HG03095 (cell line): Measurements from ENCODE around the gene RPS27L.
"Not testable (repeated sequence)": the region's sequence is repeated elsewhere in the genome, so short reads cannot be mapped to it uniquely, and the experiment has no call there.

Source experiments
- ATAC-seq: cut with Tn5 transposase; IDR thresholded peaks from one replicate; pipeline ENCODE4 v1.9.1; 2021; ENCODE audit warnings: moderate library complexity; ENCODE audit not compliant: unreplicated experiment

RPS27L gene

GRCh38 chr15:63145426-63145825 lies 11.9 kb downstream of the RPS27L start:
- ATAC-seq: no peak

GRCh38 chr15:63140936-63141335 lies 16.3 kb downstream of the RPS27L start:
- ATAC-seq: no peak

DNA sequence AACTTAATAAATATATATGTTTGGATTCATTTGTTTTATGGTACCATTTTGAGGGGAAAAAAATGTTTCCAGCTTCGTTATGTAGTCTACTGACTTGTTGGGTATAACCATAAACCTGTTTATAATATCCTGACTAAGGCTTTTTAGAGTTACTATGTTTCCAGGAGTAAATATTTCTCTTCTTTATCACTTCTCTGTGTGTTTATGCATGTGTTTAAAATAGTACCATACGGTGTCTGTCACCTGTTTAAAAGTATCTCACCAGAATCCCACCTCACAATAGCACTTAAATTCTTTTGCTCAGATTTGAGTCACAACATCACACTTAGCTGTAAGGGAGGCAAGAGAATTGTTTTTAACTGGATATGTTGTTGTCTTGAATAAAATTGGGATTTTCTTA lies 20.5 kb downstream of the RPS27L start:
- no peak for ATAC-seq

GRCh38 chr15:63135804-63136203 lies 21.5 kb downstream of the RPS27L start:
- ATAC-seq: no peak

DNA sequence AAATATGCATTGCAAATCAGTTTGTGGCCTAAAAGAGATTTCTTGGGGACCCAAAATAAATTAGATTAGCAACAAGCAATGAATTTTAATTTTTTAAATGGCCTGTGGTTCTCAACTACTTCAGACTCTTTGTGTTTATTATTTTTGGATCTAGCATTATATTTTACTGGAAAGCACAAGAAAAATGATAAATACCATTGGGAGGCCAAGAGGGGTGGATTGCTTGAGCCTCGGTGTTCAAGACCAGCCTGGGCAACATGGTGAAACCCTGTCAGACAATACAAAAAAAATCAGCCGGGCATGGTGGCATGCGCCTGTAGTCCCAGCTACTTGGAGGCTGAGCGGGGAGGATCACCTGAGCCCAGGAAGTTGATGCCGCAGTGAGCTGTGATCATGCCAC lies 22.0 kb downstream of the RPS27L start:
- ATAC-seq: no peak

- ATAC-seq: no peak
These were observed 22.9 kb downstream of the RPS27L start for GRCh38 chr15:63134245-63134985.

GRCh38 chr15:63133786-63134185 lies 23.5 kb downstream of the RPS27L start:
- ATAC-seq: no peak

- no peak for ATAC-seq
These were observed 30.6 kb downstream of the RPS27L start for GRCh38 chr15:63126726-63127125.

DNA sequence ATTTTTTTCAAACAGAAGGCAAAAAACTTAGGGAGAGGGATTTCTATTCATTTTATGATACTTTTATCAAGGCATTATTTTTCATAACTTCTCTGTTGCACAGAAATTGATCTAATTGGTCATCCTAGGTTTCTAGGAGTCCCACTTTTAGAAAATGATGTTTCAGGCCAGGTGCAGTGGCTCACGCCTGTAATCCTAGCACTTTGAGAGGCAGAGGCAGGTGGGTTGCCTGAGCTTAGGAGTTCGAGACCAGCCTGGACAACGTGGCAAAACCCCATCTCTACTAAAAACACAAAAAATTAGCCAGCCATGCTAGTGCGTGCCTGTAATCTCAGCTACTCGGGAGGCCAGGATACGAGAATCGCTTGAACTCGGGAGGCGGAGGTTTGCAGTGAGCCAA lies 32.8 kb downstream of the RPS27L start:
- no peak for ATAC-seq

GRCh38 chr15:63122002-63122875 lies 35.0 kb downstream of the RPS27L start:
- peak; percentile 78 for ATAC-seq

- peak; percentile 64 for ATAC-seq
These were observed 35.8 kb downstream of the RPS27L start, which contains the start of gene LACTB for GRCh38 chr15:63121382-63122001. TSS of gene LACTB (plus strand) at chr15:63121861. CDS start at chr15:63121872, 11 bp downstream.

DNA sequence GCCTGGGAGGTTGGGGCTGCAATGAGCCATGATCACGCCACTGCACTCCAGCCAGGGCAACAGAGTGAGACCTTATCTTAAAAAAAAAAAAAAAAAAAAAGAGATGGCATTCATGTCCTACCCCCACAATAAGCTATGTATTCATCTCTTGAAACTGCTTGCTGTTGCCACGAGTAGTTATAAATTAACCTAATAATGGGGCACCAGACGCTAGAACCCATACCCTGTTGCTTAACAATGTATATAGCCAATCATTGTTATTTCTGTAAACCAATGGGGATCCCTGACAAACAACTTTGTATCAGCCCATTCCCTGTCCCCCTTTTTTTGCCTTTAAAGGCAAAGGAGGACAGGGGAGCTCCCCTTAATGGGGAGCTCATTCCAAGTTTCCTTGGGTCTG lies 38.4 kb downstream of the RPS27L start:
- ATAC-seq: no peak

- ATAC-seq: no peak
These were observed 42.8 kb downstream of the RPS27L start for GRCh38 chr15:63114465-63114864.

DNA sequence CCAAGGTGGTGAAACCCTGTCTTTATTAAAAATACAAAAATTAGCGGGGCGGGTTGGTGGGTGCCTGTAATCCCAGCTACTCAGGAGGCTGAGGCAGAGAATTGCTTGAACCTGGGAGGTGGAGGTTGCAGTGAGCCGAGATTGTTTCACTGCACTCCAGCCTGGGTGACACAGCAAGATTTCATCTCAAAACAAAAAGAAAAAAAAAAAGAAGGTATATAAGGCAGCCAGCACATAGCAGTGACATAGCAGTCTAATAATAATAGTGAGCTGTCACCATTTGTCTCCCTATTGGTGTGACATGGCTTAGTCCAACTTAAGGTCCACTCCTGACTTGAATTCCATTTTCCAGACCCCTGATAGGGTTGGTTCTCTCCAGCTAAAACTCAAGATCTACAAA lies 44.4 kb downstream of the RPS27L start:
- ATAC-seq: no peak

- no peak for ATAC-seq
These were observed 45.8 kb downstream of the RPS27L start for GRCh38 chr15:63111481-63111880.

DNA sequence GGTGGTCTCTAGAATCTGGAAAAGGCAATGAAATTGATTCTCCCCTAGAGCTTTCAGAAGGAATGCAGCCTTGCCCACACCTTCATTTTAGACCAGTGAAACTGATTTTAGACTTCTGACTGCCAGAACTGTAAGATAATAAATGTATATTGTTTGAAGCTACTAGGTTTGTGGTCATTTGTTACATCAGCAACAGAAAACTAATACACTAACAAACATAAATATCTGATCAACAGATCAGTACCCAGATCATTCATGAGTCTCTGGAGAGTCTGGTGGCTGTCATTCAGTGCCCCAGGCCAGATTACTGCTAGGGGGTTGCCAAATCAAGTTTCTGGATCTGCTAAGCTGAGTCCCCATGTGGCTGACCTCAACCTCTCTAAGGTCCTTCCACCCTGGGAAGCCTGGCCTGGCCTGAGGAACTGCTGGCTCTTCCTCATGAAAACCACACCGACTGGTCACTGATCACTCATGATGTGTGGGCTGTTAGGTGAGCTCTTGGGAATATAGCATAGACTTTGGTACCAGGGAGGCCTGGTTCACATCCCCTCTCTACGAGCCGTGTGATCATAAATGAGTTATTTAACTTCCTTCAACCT lies 46.8 kb downstream of the RPS27L start:
- ATAC-seq: no peak

DNA sequence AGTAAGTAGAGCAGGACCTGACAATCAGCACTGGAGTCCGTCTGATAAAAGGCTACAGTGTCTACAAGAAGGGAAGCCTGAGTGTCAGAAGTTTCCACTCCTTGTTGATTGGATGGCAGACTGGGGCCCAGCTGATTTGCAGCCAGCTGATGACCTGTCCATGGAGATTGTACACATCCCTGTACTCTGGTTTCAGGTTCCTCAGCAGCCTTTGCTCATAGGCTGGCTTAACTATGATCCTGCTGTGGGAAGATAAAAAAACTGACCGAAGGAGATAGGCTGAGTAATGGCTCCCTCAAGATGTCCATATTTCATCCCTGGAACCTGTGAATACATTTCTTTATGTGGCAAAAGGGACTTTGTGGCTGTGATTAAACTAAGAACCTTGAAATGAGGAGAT lies 47.4 kb downstream of the RPS27L start:
- no peak for ATAC-seq

- no peak for ATAC-seq
These were observed 47.8 kb downstream of the RPS27L start for GRCh38 chr15:63109498-63109897.

GRCh38 chr15:63107895-63108546 lies 49.3 kb downstream of the RPS27L start:
- no peak for ATAC-seq

DNA sequence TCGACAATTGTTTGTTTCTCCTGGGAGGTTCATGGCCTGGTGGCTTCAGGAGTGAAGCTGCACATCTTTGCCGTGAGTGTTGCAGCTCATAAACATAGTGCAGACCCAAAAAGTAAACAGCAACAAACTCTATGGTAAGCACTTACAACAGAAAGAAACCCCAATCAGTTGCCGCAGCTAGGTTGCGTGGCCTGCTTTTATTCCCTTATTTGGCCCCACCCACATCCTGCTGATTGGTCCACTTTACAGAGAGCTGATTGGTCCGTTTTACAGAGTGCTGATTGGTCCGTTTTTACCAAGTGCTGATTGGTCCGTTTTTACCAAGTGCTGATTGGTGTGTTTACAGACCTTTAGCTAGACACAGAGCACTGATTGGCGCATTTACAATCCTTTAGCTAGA lies 51.9 kb downstream of the RPS27L start:
- not testable (repeated sequence) for ATAC-seq

DNA sequence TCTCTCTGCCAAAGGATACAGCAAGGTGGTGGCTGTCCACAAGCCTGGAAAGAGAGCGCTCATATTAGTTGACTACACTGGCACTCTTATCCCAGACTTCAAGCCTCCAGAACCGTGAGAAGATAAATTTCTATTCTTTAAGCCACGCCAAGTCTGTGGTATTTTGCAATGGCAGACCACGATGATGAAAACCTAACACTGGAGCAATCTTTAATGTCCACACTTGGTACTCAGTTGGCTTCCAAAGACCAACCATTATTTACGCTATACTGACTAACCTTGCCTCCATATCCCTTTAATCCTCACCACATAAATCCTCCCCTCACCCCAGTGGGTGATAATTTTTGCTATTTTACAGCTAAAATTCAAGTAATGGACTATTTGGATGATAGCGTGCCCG lies 52.5 kb downstream of the RPS27L start:
- ATAC-seq: no peak
